HFFc6 (cell line): ENCODE results near the gene ACR. TPM values are rescaled to one million over a fixed set of nuclear protein-coding genes. Genes with fewer than 3 reads are reported as not detected.

Experiments used
- DNase-seq: peaks from one replicate; pipeline ENCODE4 v3.0.0-alpha.2; 2018
- H3K27ac Mint-ChIP-seq: 2 replicates; pipeline ENCODE4 v1.8.0; 2020; ENCODE audit warnings: mild to moderate bottlenecking, mixed read lengths
- H3K27me3 Mint-ChIP-seq: 2 replicates; pipeline ENCODE4 v1.8.0; 2021; ENCODE audit warnings: mild to moderate bottlenecking, moderate library complexity, mixed read lengths; ENCODE audit not compliant: insufficient read depth
- H3K36me3 Mint-ChIP-seq: 2 replicates; pipeline ENCODE4 v1.8.0; 2021; ENCODE audit warnings: low read depth, mixed read lengths
- H3K4me1 Mint-ChIP-seq: 2 replicates; pipeline ENCODE4 v1.8.0; 2020; ENCODE audit warnings: low read depth, mixed read lengths
- H3K4me3 Mint-ChIP-seq: 2 replicates; pipeline ENCODE4 v1.8.0; 2020; ENCODE audit warnings: mild to moderate bottlenecking, moderate library complexity, mixed read lengths
- H3K9me3 Mint-ChIP-seq: 2 replicates; pipeline ENCODE4 v1.8.0; 2020; ENCODE audit warnings: mild to moderate bottlenecking, mixed read lengths
- total RNA-seq, 6 experiments: library from RNA; stranded (reverse); fragmentation: NEBNext Ultra II Directional; extraction: Animal tissue kit (Norgen Biotek cat#: 25700); gene quantifications; 2 replicates in 1 of 6; 3 replicates in 5 of 6; pipeline ENCODE4 v1.2.3, GENCODE V29; 2021
- TF ChIP-seq, protein P1 (sequence below): fragments of 200-600 bp; sonication (generic); IDR thresholded peaks from 2 replicates; pipeline ENCODE4 v1.5.0; 2021; ENCODE audit warnings: antibody characterized with exemption, mild to moderate bottlenecking

ACR gene
- total RNA-seq, 6 experiments from 2014 or later = not detected

DNA sequence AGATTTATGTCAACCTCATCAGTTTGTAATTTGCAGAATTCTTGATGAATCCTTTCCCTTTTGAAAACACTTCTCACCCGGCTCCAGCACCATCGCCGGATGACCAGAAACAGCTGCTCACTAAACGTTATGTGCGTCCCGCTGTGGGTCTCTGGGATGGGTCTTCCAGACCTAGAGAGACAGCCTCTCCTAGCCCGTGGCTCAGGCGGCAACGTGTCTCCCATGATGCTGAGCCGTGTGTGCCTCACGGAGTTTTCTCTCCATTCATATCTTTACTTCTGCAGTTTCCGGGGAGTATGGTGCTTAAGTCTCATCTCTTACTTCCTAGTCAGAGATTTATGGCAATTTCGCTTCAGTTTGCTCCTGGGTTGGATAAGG, 25.0 kb upstream of the ACR start:
- DNase-seq = no peak
- H3K4me1 Mint-ChIP-seq = no peaks in the 10 kb centered on the region
- H3K27ac Mint-ChIP-seq = no peak overlapping the region
- H3K9me3 Mint-ChIP-seq = no peaks in the 10 kb centered on the region
- no peaks in the 10 kb centered on the region for H3K36me3 Mint-ChIP-seq
- H3K4me3 Mint-ChIP-seq = no peak overlapping the region
- H3K27me3 Mint-ChIP-seq = peaks cover 36% of the 10 kb centered on the region
- TF ChIP-seq, protein P1, sequence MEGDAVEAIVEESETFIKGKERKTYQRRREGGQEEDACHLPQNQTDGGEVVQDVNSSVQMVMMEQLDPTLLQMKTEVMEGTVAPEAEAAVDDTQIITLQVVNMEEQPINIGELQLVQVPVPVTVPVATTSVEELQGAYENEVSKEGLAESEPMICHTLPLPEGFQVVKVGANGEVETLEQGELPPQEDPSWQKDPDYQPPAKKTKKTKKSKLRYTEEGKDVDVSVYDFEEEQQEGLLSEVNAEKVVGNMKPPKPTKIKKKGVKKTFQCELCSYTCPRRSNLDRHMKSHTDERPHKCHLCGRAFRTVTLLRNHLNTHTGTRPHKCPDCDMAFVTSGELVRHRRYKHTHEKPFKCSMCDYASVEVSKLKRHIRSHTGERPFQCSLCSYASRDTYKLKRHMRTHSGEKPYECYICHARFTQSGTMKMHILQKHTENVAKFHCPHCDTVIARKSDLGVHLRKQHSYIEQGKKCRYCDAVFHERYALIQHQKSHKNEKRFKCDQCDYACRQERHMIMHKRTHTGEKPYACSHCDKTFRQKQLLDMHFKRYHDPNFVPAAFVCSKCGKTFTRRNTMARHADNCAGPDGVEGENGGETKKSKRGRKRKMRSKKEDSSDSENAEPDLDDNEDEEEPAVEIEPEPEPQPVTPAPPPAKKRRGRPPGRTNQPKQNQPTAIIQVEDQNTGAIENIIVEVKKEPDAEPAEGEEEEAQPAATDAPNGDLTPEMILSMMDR = no peak

DNA sequence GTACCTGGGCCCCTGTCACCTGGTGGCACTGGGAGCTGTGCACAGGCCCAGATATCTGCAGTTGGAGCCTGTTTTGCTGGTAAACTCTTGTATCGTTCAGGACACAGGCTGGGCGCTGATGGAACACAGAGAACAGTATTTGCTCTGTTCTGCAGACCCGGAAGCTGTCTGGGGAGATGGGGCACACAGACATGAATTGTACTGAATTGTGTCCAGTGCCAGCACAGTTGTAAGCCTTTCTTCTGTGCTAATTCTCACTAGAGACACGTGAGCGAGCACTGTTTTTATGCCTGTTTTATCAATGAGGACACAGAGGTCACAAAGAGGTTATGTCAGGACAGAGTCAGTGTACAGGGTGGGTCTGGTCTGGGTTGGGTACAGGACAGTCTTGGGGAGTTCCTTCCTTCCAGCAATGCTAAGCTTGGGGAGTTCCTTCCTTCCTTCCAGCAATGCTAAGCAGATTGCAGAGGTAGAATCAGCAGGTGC, 24.4 kb upstream of the ACR start:
- Mint-ChIP-seq H3K27me3 (peaks cover 40% of the 10 kb centered on the region), H3K36me3 (no peaks in the 10 kb centered on the region), H3K9me3 (no peaks in the 10 kb centered on the region), H3K4me1 (no peaks in the 10 kb centered on the region), H3K4me3 (no peak overlapping the region), H3K27ac (no peak overlapping the region)
- TF ChIP-seq, protein P1 = no peak
- DNase-seq = no peak

DNA sequence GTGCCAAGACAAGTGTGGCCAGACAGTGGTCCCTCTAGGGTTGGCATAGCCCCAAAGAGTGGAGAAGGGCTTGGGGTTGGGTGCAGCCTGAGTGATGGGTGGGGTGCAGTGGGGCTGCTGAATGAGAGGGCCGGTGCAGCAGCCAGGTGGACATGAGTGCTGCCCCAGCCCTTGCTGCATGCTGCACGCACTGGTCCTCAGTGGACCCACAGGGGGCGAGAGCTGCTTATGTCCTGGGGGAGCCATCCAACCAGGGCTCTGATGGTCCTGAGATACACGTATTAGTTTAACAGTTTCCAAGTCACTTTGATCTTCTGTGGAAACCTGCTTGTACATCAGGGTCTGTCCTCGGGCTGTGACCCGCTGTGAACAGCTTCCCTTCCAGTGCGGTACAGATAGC, 23.9 kb upstream of the ACR start:
- no peak overlapping the region for H3K27ac Mint-ChIP-seq
- TF ChIP-seq, protein P1 = no peak
- DNase-seq = no peak
- no peak overlapping the region for H3K4me3 Mint-ChIP-seq
- H3K27me3 Mint-ChIP-seq = peaks cover 44% of the 10 kb centered on the region
- no peaks in the 10 kb centered on the region for H3K9me3 Mint-ChIP-seq
- no peaks in the 10 kb centered on the region for H3K4me1 Mint-ChIP-seq
- H3K36me3 Mint-ChIP-seq = no peaks in the 10 kb centered on the region

DNA sequence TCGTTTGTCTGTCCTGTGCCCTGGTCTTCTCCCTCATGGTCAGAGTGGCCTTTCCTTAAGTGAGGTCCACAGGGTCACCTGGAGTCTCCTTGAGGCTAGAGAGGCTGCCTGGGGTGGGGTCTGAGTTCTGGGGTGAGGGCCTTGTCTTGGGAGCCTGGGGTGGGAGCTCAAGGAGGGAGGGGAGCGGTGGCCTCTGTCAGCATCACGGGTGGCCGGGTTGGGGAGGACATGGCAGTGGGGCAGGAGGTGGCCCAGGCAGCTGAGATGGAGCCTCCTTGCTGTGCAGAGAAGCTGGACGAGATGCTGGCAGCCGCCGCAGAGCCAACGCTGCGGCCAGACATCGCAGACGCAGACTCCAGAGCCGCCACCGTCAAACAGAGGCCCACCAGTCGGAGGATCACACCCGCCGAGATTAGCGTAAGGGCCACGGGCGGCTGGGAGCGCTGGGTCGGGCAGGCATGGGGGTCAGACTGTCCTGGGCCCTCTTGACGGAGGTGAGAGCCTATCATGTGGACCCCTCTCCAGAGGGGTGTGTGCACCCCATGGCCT, 23.3 kb upstream of the ACR start:
- Mint-ChIP-seq H3K27me3 (peaks cover 48% of the 10 kb centered on the region), H3K9me3 (no peaks in the 10 kb centered on the region), H3K4me1 (no peaks in the 10 kb centered on the region), H3K27ac (no peak overlapping the region), H3K36me3 (no peaks in the 10 kb centered on the region), H3K4me3 (no peak overlapping the region)
- DNase-seq = no peak
- TF ChIP-seq, protein P1 = no peak

DNA sequence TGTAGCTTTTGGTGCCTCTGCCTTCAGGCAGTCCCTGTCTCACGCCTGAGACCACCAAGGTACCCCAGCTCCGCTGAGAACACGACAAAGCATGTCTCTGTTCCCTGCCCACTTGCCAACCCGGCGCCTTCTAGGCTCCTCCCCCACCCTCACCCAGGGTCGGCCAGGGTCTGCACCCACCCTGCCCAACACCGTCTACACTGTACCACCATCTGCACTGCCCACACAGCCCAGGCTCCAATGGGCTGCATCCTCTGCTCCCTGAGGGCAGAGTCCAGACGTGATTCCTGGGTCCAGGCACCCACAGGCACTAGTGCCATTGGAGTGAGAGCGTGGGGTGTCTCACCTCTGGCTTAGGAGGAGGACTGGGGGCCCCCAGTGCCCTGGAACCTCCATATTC, 22.8 kb upstream of the ACR start:
- Mint-ChIP-seq H3K27me3 (peaks cover 47% of the 10 kb centered on the region), H3K36me3 (no peaks in the 10 kb centered on the region), H3K9me3 (no peaks in the 10 kb centered on the region), H3K27ac (no peak overlapping the region), H3K4me3 (no peak overlapping the region), H3K4me1 (no peaks in the 10 kb centered on the region)
- no peak for DNase-seq
- TF ChIP-seq, protein P1 = no peak

DNA sequence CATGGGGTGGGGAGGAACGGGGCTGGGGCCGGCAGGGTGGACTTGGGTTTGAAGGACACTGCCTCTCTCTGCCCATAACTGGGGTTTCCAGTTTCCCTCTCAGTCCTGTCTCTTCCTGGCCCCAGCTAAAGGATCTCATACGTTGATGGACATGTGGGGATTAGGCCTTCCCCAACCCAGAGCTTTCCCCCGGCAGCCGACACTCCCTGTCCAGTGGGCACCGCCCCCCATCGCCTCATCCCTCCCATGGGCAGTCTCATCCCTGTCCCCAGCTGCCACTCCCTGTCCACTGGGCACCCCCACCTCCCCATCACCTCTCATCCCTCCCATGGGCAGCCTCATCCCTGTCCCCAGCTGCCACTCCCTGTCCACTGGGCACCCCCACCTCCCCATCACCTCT, 22.2 kb upstream of the ACR start:
- no peaks in the 10 kb centered on the region for H3K4me1 Mint-ChIP-seq
- H3K4me3 Mint-ChIP-seq = no peak overlapping the region

More for the DNA sequence above, 22.2 kb upstream of the ACR start:
- no peak overlapping the region for H3K27ac Mint-ChIP-seq
- peaks cover 43% of the 10 kb centered on the region for H3K27me3 Mint-ChIP-seq
- TF ChIP-seq, protein P1 = no peak
- no peaks in the 10 kb centered on the region for H3K36me3 Mint-ChIP-seq
- no peak for DNase-seq
- H3K9me3 Mint-ChIP-seq = no peaks in the 10 kb centered on the region
